MM.1S (cell line): ENCODE measurements around the gene MED16.

Source experiments
- EZH2 ChIP-seq: fragments of 300-600 bp; sonication (generic); optimal IDR thresholded peaks from 2 replicates; pipeline ENCODE3; 2017; ENCODE audit warnings: low read depth, mild to moderate bottlenecking, antibody characterized with exemption, low read length, mixed read lengths
- EZH2phosphoT487 ChIP-seq: fragments of 300-600 bp; sonication (generic); IDR thresholded peaks from 2 replicates; pipeline ENCODE4 v1.6.1; 2018; ENCODE audit warnings: antibody characterized with exemption, low read length
- TF ChIP-seq, protein P1 (sequence below): fragments of 300-600 bp; sonication (generic); IDR thresholded peaks from 2 replicates; pipeline ENCODE4 v1.5.1; 2016; ENCODE audit warnings: antibody characterized with exemption, low read length, mixed read lengths

DNA sequence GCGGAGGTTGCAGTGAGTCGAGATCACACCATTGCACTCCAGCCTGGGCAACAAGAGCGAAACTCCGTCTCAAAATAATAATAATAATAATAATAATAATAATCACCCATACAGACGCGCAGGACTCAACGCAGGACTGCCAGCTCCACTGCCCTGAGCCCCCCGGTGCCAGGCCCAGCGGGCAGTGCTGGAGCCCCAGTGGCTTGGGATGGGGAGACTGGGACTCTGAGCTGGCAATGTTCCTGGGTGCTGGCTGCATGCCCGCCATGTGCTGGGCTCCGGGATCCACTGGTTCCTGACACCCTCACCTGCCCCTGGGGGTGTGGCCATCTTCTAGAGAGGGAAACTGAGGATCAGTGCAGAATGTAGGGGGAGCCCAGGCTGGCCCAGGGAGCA, 65.7 kb downstream of the MED16 start:
- TF ChIP-seq, protein P1, sequence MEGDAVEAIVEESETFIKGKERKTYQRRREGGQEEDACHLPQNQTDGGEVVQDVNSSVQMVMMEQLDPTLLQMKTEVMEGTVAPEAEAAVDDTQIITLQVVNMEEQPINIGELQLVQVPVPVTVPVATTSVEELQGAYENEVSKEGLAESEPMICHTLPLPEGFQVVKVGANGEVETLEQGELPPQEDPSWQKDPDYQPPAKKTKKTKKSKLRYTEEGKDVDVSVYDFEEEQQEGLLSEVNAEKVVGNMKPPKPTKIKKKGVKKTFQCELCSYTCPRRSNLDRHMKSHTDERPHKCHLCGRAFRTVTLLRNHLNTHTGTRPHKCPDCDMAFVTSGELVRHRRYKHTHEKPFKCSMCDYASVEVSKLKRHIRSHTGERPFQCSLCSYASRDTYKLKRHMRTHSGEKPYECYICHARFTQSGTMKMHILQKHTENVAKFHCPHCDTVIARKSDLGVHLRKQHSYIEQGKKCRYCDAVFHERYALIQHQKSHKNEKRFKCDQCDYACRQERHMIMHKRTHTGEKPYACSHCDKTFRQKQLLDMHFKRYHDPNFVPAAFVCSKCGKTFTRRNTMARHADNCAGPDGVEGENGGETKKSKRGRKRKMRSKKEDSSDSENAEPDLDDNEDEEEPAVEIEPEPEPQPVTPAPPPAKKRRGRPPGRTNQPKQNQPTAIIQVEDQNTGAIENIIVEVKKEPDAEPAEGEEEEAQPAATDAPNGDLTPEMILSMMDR = no peak
- no peak for TF ChIP-seq EZH2
- TF ChIP-seq EZH2phosphoT487 = no peak
